Measurements from ENCODE around the gene DHFR. TPM values are rescaled to one million over a fixed set of nuclear protein-coding genes. Genes with fewer than 3 reads are reported as not detected.

DHFR gene
- total RNA-seq, 1 donor from 2014 or later, result 23.5 TPM

DNA sequence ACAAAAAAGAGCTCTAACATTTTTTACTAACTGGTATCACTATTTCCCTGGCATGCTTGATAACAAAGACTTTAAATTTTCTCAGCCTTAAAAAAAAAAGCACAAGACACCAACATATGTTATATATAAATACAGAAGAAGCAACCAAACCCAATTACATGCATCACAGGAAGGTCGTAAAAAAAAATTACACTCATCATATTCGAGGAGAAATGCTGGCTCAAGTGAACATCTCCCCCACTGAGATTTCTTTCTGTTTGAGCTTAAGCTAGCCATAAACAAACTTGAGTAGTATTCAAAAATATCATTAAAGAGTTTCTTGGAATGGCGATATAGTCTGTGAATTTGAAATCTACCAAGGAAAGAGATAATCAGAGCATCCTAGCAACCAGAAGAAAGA, 7.9 kb downstream of the DHFR start:
- H3K27ac Mint-ChIP-seq (ENCODE audit: unreplicated experiment), result no peak overlapping the region
- H3K27me3 Mint-ChIP-seq (ENCODE audit: unreplicated experiment), result no peaks in the 10 kb centered on the region
- H3K4me1 Mint-ChIP-seq (ENCODE audit: low read depth, unreplicated experiment), result no peaks in the 10 kb centered on the region
- TF ChIP-seq, protein P1, sequence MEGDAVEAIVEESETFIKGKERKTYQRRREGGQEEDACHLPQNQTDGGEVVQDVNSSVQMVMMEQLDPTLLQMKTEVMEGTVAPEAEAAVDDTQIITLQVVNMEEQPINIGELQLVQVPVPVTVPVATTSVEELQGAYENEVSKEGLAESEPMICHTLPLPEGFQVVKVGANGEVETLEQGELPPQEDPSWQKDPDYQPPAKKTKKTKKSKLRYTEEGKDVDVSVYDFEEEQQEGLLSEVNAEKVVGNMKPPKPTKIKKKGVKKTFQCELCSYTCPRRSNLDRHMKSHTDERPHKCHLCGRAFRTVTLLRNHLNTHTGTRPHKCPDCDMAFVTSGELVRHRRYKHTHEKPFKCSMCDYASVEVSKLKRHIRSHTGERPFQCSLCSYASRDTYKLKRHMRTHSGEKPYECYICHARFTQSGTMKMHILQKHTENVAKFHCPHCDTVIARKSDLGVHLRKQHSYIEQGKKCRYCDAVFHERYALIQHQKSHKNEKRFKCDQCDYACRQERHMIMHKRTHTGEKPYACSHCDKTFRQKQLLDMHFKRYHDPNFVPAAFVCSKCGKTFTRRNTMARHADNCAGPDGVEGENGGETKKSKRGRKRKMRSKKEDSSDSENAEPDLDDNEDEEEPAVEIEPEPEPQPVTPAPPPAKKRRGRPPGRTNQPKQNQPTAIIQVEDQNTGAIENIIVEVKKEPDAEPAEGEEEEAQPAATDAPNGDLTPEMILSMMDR (IDR thresholded peaks at IDR 0.05; ENCODE audit: partially characterized antibody, unreplicated experiment), result no peak
- peaks cover 9% of the 10 kb centered on the region for H3K36me3 Mint-ChIP-seq (ENCODE audit: unreplicated experiment)
- H3K9me3 Mint-ChIP-seq (ENCODE audit: unreplicated experiment), result no peaks in the 10 kb centered on the region
- no peak for DNase-seq
- H3K4me3 Mint-ChIP-seq (ENCODE audit: unreplicated experiment), result no peak overlapping the region

DNA sequence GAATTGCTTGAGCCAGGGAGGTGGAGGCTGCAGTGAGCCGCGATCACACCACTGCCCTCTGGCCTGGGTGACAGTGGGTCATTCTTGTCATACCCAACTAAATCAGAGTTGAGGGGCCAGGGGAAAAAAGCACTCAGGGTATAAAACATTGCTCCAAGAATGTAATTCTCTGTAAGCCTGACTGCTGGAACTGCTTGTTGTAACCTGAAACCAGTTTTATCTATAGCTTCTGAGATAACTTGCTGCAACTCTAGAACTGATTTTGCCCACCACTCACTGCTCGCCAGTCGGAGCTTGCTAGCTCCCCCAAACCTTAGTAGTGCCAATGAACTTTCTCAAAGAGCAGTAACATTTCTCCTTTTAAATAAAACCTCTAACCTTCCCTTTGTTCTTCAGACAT, 9.9 kb downstream of the DHFR start:
- H3K27ac Mint-ChIP-seq (ENCODE audit: unreplicated experiment), result no peak overlapping the region
- TF ChIP-seq, protein P1 (IDR thresholded peaks at IDR 0.05; ENCODE audit: partially characterized antibody, unreplicated experiment), result no peak
- H3K9me3 Mint-ChIP-seq (ENCODE audit: unreplicated experiment), result no peaks in the 10 kb centered on the region
- peaks cover 9% of the 10 kb centered on the region for H3K36me3 Mint-ChIP-seq (ENCODE audit: unreplicated experiment)
- DNase-seq, result no peak
- peaks cover 1% of the 10 kb centered on the region for H3K27me3 Mint-ChIP-seq (ENCODE audit: unreplicated experiment)
- H3K4me3 Mint-ChIP-seq (ENCODE audit: unreplicated experiment), result no peak overlapping the region
- no peaks in the 10 kb centered on the region for H3K4me1 Mint-ChIP-seq (ENCODE audit: low read depth, unreplicated experiment)

- TF ChIP-seq, protein P1 (IDR thresholded peaks at IDR 0.05; ENCODE audit: partially characterized antibody, unreplicated experiment), result no peak
- no peak for DNase-seq
- peaks cover 9% of the 10 kb centered on the region for H3K36me3 Mint-ChIP-seq (ENCODE audit: unreplicated experiment)
- H3K27me3 Mint-ChIP-seq (ENCODE audit: unreplicated experiment), result peaks cover 1% of the 10 kb centered on the region
- H3K4me3 Mint-ChIP-seq (ENCODE audit: unreplicated experiment), result no peak overlapping the region
- no peaks in the 10 kb centered on the region for H3K9me3 Mint-ChIP-seq (ENCODE audit: unreplicated experiment)
- H3K27ac Mint-ChIP-seq (ENCODE audit: unreplicated experiment), result no peak overlapping the region
- H3K4me1 Mint-ChIP-seq (ENCODE audit: low read depth, unreplicated experiment), result no peaks in the 10 kb centered on the region
Observed at GRCh38 chr5:80641353-80641752, 13.4 kb downstream of the DHFR start.

DNA sequence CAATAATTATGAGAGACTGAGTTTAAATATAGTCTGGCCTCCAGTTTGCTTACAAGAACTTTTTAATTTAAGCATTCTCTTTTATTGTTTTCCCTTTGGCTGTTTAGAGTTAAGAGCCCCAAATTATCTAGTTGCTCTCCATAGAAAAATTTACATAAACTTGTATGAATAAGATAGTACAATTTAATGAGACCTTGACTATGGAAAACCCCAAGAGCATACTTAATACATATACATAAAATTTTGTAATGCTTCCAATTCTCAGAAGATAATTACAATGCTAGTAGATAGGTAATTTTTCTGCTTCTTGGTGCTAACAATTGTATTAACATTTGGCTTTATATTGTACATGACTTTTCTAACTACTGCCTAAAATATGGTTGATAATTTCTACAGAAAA, 20.6 kb downstream of the DHFR start:
- TF ChIP-seq, protein P1 (IDR thresholded peaks at IDR 0.05; ENCODE audit: partially characterized antibody, unreplicated experiment), result no peak
- H3K4me3 Mint-ChIP-seq (ENCODE audit: unreplicated experiment), result no peak overlapping the region
- peaks cover 4% of the 10 kb centered on the region for H3K27me3 Mint-ChIP-seq (ENCODE audit: unreplicated experiment)
- H3K9me3 Mint-ChIP-seq (ENCODE audit: unreplicated experiment), result no peaks in the 10 kb centered on the region
- H3K27ac Mint-ChIP-seq (ENCODE audit: unreplicated experiment), result no peak overlapping the region
- H3K4me1 Mint-ChIP-seq (ENCODE audit: low read depth, unreplicated experiment), result no peaks in the 10 kb centered on the region
- DNase-seq, result no peak
- no peaks in the 10 kb centered on the region for H3K36me3 Mint-ChIP-seq (ENCODE audit: unreplicated experiment)

DNA sequence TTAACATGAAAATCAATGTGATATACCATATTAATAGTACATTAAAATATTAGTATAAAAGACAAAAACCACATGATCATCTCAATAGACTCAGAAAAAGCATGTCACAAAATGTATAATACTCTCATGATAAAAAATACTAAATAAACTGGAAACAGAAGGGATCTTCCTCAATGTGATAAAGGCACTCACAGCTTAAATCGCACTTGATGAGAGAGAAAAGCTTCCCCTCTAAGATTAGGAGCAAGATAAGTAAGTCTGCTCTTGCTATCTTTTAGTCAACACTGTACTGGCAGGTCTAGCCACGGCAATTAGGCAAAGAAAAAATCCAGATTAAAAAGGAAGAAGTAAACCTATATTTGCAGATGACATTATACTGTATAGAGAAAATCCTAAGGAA, 22.1 kb downstream of the DHFR start:
- TF ChIP-seq, protein P1 (IDR thresholded peaks at IDR 0.05; ENCODE audit: partially characterized antibody, unreplicated experiment), result no peak

More for the DNA sequence above, 22.1 kb downstream of the DHFR start:
- Mint-ChIP-seq H3K4me3 (ENCODE audit: unreplicated experiment) (no peak overlapping the region), H3K36me3 (ENCODE audit: unreplicated experiment) (no peaks in the 10 kb centered on the region), H3K27me3 (ENCODE audit: unreplicated experiment) (peaks cover 4% of the 10 kb centered on the region), H3K9me3 (ENCODE audit: unreplicated experiment) (no peaks in the 10 kb centered on the region), H3K4me1 (ENCODE audit: low read depth, unreplicated experiment) (no peaks in the 10 kb centered on the region), H3K27ac (ENCODE audit: unreplicated experiment) (no peak overlapping the region)
- DNase-seq, result no peak
